IgD-negative memory B cell (primary cell): ENCODE data around the gene IL31RA. TPM values are rescaled to one million over a fixed set of nuclear protein-coding genes. Genes with fewer than 3 reads are reported as not detected.

ENCODE experiments used
- H3K27ac Mint-ChIP-seq, 3 donors: one replicate each; pipeline ENCODE4 v1.8.0; 2020 to 2022; ENCODE audit warnings: mild to moderate bottlenecking in 3 of 3, mixed read lengths in 3 of 3, moderate library complexity in 1 of 3
- H3K27me3 Mint-ChIP-seq: one replicate; pipeline ENCODE4 v1.8.0; 2021; ENCODE audit warnings: mixed read lengths
- H3K36me3 Mint-ChIP-seq: one replicate; pipeline ENCODE4 v1.8.0; 2020; ENCODE audit warnings: mild to moderate bottlenecking, mixed read lengths
- H3K4me1 Mint-ChIP-seq, 3 donors: one replicate each; pipeline ENCODE4 v1.8.0; 2020 to 2022; ENCODE audit warnings: mixed read lengths in 3 of 3, mild to moderate bottlenecking in 1 of 3
- H3K4me3 Mint-ChIP-seq, 4 donors: one replicate each; pipeline ENCODE4 v1.8.0; 2020 to 2022; ENCODE audit warnings: mild to moderate bottlenecking in 4 of 4, mixed read lengths in 4 of 4, moderate library complexity in 3 of 4
- H3K9me3 Mint-ChIP-seq, 3 donors: one replicate each; pipeline ENCODE4 v1.8.0; 2020 to 2021; ENCODE audit warnings: mixed read lengths in 3 of 3, mild to moderate bottlenecking in 1 of 3
- polyA plus RNA-seq: library from polyadenylated mRNA; unstranded; fragments of 300-500 nt; fragmentation: Illumina TruSeq; gene quantifications from one replicate; pipeline ENCODE4 v1.2.3, GENCODE V29; 2021

IL31RA gene
- polyA plus RNA-seq, 1 donor from 2014 or later, result not detected

GRCh38 chr5:55903121-55903701, 52.1 kb downstream of the IL31RA start:
- Mint-ChIP-seq H3K4me1 (peaks cover 4 to 15% (median 14%) of the 10 kb centered on the region in 3 donors), H3K4me3 (peak overlapping the region in 3 of 4 donors; percentile 41 to 80 (median 79)), H3K9me3 (peaks cover 0 to 2% (median 0%) of the 10 kb centered on the region in 3 donors), H3K27ac (peak overlapping the region in 1 of 3 donors; percentile 63), H3K36me3 (peaks cover 3% of the 10 kb centered on the region), H3K27me3 (peaks cover 6% of the 10 kb centered on the region)

GRCh38 chr5:55904152-55904551, 53.0 kb downstream of the IL31RA start:
- peaks cover 4 to 15% (median 14%) of the 10 kb centered on the region in 3 donors for H3K4me1 Mint-ChIP-seq
- peaks cover 0 to 2% (median 0%) of the 10 kb centered on the region in 3 donors for H3K9me3 Mint-ChIP-seq
- H3K36me3 Mint-ChIP-seq, result peaks cover 3% of the 10 kb centered on the region
- H3K27ac Mint-ChIP-seq, result peak overlapping the region in 1 of 3 donors; percentile 74
- H3K27me3 Mint-ChIP-seq, result peaks cover 6% of the 10 kb centered on the region
- no peak overlapping the region for H3K4me3 Mint-ChIP-seq

GRCh38 chr5:55905251-55905650, 54.1 kb downstream of the IL31RA start:
- H3K36me3 Mint-ChIP-seq, result peaks cover 3% of the 10 kb centered on the region

GRCh38 chr5:55907927-55908326, 56.8 kb downstream of the IL31RA start:
- peaks cover 0 to 2% (median 1%) of the 10 kb centered on the region in 3 donors for H3K9me3 Mint-ChIP-seq
- H3K27ac Mint-ChIP-seq, result no peak overlapping the region
- H3K27me3 Mint-ChIP-seq, result peaks cover 5% of the 10 kb centered on the region
- peaks cover 3% of the 10 kb centered on the region for H3K36me3 Mint-ChIP-seq
- H3K4me1 Mint-ChIP-seq, result peaks cover 4 to 12% (median 11%) of the 10 kb centered on the region in 3 donors
- H3K4me3 Mint-ChIP-seq, result no peak overlapping the region

More at GRCh38 chr5:55905251-55905650, 54.1 kb downstream of the IL31RA start:
- Mint-ChIP-seq H3K9me3 (peaks cover 0 to 3% (median 0%) of the 10 kb centered on the region in 3 donors), H3K4me1 (peaks cover 4 to 15% (median 14%) of the 10 kb centered on the region in 3 donors), H3K27me3 (peaks cover 6% of the 10 kb centered on the region), H3K4me3 (no peak overlapping the region), H3K27ac (peak overlapping the region in 1 of 3 donors; percentile 49)

- H3K27ac Mint-ChIP-seq, result no peak overlapping the region
- peaks cover 0 to 4% (median 3%) of the 10 kb centered on the region in 3 donors for H3K4me1 Mint-ChIP-seq
- peaks cover 0 to 2% (median 1%) of the 10 kb centered on the region in 3 donors for H3K9me3 Mint-ChIP-seq
- peaks cover 2% of the 10 kb centered on the region for H3K27me3 Mint-ChIP-seq
- no peak overlapping the region for H3K4me3 Mint-ChIP-seq
- H3K36me3 Mint-ChIP-seq, result peaks cover 3% of the 10 kb centered on the region
Observed at GRCh38 chr5:55908804-55909203, 57.6 kb downstream of the IL31RA start.

GRCh38 chr5:55911784-55912653, 60.9 kb downstream of the IL31RA start:
- no peaks in the 10 kb centered on the region for H3K4me1 Mint-ChIP-seq
- peaks cover 2% of the 10 kb centered on the region for H3K27me3 Mint-ChIP-seq
- no peak overlapping the region for H3K27ac Mint-ChIP-seq
- H3K9me3 Mint-ChIP-seq, result peaks cover 0 to 2% (median 1%) of the 10 kb centered on the region in 3 donors
- H3K36me3 Mint-ChIP-seq, result no peaks in the 10 kb centered on the region
- no peak overlapping the region for H3K4me3 Mint-ChIP-seq

- Mint-ChIP-seq H3K4me1 (peaks cover 0 to 2% (median 0%) of the 10 kb centered on the region in 3 donors), H3K36me3 (no peaks in the 10 kb centered on the region), H3K4me3 (no peak overlapping the region), H3K27me3 (peaks cover 2% of the 10 kb centered on the region), H3K27ac (peak overlapping the region in 1 of 3 donors; percentile 37), H3K9me3 (peaks cover 0 to 2% (median 1%) of the 10 kb centered on the region in 3 donors)
Observed at GRCh38 chr5:55913466-55914413, 62.6 kb downstream of the IL31RA start.

GRCh38 chr5:55914971-55915370, 63.8 kb downstream of the IL31RA start:
- no peaks in the 10 kb centered on the region for H3K36me3 Mint-ChIP-seq
- H3K27ac Mint-ChIP-seq, result no peak overlapping the region

GRCh38 chr5:55915783-55916182, 64.6 kb downstream of the IL31RA start:
- Mint-ChIP-seq H3K9me3 (peaks cover 0 to 1% (median 0%) of the 10 kb centered on the region in 3 donors), H3K4me3 (no peak overlapping the region), H3K27ac (no peak overlapping the region), H3K4me1 (peaks cover 6 to 8% (median 7%) of the 10 kb centered on the region in 3 donors), H3K27me3 (peaks cover 3% of the 10 kb centered on the region), H3K36me3 (no peaks in the 10 kb centered on the region)

More at GRCh38 chr5:55914971-55915370, 63.8 kb downstream of the IL31RA start:
- Mint-ChIP-seq H3K27me3 (peaks cover 2% of the 10 kb centered on the region), H3K4me1 (peaks cover 6 to 8% (median 7%) of the 10 kb centered on the region in 3 donors), H3K9me3 (peaks cover 0 to 1% (median 0%) of the 10 kb centered on the region in 3 donors), H3K4me3 (no peak overlapping the region)

GRCh38 chr5:55916986-55917385, 65.8 kb downstream of the IL31RA start:
- Mint-ChIP-seq H3K4me3 (peak overlapping the region in 1 of 4 donors; percentile 8), H3K4me1 (peaks cover 6 to 8% (median 7%) of the 10 kb centered on the region in 3 donors), H3K9me3 (peaks cover 0 to 1% (median 0%) of the 10 kb centered on the region in 3 donors), H3K36me3 (no peaks in the 10 kb centered on the region), H3K27me3 (peaks cover 3% of the 10 kb centered on the region), H3K27ac (no peak overlapping the region)

GRCh38 chr5:55917402-55918086, 66.4 kb downstream of the IL31RA start:
- Mint-ChIP-seq H3K36me3 (no peaks in the 10 kb centered on the region), H3K9me3 (no peaks in the 10 kb centered on the region), H3K27me3 (peaks cover 2% of the 10 kb centered on the region), H3K4me3 (peak overlapping the region in 1 of 4 donors; percentile 8), H3K4me1 (peaks cover 6 to 8% (median 7%) of the 10 kb centered on the region in 3 donors), H3K27ac (no peak overlapping the region)

GRCh38 chr5:55918087-55919035, 67.2 kb downstream of the IL31RA start:
- H3K36me3 Mint-ChIP-seq, result no peaks in the 10 kb centered on the region
- H3K4me3 Mint-ChIP-seq, result no peak overlapping the region
- no peak overlapping the region for H3K27ac Mint-ChIP-seq
- H3K9me3 Mint-ChIP-seq, result no peaks in the 10 kb centered on the region
- peaks cover 7 to 10% (median 9%) of the 10 kb centered on the region in 3 donors for H3K4me1 Mint-ChIP-seq
- peaks cover 3% of the 10 kb centered on the region for H3K27me3 Mint-ChIP-seq

GRCh38 chr5:55919625-55920024, 68.5 kb downstream of the IL31RA start:
- Mint-ChIP-seq H3K27me3 (peaks cover 11% of the 10 kb centered on the region), H3K4me1 (peaks cover 10 to 13% (median 12%) of the 10 kb centered on the region in 3 donors), H3K4me3 (no peak overlapping the region), H3K36me3 (no peaks in the 10 kb centered on the region), H3K9me3 (no peaks in the 10 kb centered on the region), H3K27ac (no peak overlapping the region)
